CD1c-positive myeloid dendritic cell (primary cell): Measurements from ENCODE around the gene TSSK3.
"Not testable (repeated sequence)": the region's sequence is repeated elsewhere in the genome, so short reads cannot be mapped to it uniquely, and the experiment has no call there.

Experiments
- DNase-seq: peaks from one replicate; pipeline ENCODE4 v3.0.0-alpha.2; 2016; ENCODE audit errors: extremely low spot score

Gene TSSK3

DNA sequence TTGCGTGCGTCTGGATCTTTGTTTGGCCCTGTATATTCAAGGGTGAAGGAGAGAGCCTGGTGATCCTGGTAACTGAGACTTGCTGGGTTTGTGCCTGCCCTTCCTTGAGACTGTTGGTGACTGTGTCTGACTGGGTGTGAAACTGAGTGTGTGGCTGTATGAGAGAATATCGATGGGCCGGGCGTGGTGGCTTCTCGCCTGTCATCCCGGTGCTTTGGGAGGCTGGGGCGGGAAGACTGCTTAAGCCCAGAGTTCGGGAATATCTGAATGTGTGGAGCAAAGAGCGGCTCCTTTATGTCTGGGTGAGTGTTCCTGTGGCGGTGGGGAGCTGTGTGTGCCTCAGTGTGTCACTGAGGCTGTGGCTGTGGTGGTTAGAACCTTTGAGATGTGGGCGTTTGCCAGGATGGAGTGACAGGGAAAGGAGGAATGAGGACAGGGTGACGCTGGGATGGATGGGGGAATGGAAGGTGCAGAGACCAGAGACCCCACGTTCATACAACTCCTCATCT is 23.6 kb upstream of the TSSK3 start:
- DNase-seq: no peak

DNA sequence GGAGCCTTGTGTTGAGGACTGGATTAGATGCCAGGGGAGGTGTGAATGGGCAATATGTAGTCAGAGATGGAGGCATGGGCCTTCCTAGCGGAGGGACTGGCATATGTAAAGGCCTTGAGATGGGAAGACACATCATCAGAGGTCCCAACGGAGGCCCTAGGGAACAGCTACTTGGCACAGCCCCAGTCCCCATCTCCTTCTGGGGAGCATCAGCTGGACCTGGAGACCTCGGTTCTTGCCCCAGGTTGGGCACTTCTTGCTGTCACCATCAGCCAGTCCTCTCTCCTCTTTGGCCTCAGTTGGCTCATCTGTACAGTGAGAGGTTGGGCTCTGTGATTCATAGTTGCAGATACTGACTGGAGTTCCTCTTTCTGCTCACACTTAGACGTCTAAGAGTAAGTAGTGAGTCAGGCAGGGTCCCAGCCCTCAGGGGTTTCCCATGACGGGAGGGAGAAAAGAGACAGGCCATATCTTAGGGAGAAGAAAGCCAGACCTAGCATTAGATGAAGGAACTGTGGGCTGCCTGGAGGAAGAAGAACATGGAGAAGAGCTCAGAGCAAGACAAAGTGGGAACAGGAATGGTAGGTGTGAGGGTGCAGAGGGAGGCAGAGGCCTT is 22.9 kb upstream of the TSSK3 start:
- DNase-seq: peak; percentile 93

DNA sequence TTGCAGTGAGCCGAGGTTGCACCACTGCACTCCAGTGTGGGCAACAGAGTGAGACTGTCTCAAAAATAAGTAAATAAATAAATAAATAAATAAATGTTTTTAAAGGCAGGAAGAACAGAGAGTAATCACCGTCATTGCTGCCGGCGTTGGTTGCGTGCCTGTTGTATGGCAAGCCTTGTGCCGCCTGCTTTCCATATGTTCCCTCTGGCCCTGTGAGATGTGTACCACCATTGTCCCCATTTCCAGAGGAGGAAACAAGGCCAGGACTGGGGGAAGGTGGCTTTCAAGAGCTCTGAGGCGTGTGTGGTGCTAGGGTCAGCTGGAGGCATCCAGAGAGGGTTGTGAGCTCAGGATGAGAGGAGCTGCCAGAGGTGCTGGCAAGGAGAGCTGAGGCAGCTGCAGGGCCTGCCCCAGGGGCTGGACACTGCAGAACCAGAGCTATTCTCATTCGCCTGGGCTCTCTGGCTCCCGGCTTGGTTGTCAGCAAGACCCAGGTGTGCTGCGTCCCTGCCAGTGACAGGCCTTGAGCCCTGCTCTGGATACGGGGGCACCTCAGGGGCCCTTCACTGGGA is 21.1 kb upstream of the TSSK3 start:
- no peak for DNase-seq

DNA sequence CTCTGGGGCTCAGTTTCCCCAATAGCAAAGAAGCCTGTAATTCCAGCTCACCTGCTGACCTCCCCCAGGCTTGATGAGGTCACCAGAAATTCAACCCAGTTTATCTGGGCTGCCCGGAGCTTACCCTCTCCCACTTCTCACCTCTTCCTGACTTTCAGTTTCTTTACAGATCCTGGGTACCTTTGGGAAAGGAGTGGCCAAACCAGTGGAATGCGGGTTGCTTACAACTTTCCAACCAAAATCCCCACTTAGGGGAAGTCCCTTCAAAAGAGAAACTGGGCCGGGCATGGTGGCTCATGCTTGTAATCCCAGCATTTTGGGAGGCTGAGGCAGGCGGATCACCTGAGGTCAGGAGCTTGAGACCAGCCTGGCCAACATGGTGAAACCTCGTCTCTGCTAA is 20.4 kb upstream of the TSSK3 start:
- DNase-seq: no peak

DNA sequence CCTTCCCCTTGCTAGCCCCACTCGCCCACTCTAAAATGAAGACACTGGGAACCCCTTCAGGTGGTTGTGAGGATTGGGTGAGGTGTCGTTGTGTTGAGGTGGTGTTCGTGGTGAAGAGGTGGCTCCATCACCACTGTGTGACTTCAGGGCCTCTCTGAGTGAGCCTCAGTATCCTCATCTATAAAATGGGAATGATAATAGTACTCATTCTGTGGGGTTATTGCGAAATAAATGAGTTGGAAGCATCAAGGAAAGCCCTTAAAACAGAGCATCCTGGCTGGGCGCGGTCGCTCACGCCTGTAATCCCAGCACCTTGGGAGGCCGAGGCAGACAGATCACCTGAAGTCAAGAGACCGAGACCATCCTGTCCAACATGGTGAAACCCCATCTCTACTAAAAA is 19.6 kb upstream of the TSSK3 start:
- DNase-seq: no peak

- no peak for DNase-seq
These were observed 17.0 kb upstream of the TSSK3 start for GRCh38 chr1:32345289-32345827.

GRCh38 chr1:32346532-32347157 is 15.7 kb upstream of the TSSK3 start:
- DNase-seq: no peak

DNA sequence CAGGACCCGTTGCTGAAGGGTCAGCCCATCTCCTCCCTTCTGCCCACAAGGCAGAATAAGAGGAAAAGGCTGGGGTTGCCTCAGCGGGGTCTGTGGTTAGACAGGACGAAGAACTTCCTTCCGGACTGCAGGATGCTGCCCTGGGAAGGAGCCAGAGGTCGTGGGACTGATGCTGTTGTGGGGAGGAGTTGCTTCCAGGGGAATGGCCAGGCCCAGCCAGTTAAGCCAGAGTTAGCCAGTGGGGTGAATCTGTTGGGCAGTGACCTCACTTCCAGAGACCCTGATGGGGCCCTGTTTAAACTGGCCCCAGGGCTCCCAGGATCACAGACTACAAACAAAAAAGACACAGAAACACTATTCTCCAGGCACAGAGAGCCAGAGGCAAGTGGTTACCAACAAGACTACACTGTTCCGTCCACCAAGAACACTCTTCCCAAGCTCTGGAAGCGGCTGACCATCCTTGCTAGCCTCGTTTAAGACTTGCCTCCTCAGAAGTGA is 13.1 kb upstream of the TSSK3 start:
- DNase-seq: peak; percentile 53

- peak; percentile 73 for DNase-seq
These were observed 11.4 kb upstream of the TSSK3 start for GRCh38 chr1:32350785-32351398.

GRCh38 chr1:32351399-32352238 is 10.7 kb upstream of the TSSK3 start:
- peak; percentile 89 for DNase-seq

DNA sequence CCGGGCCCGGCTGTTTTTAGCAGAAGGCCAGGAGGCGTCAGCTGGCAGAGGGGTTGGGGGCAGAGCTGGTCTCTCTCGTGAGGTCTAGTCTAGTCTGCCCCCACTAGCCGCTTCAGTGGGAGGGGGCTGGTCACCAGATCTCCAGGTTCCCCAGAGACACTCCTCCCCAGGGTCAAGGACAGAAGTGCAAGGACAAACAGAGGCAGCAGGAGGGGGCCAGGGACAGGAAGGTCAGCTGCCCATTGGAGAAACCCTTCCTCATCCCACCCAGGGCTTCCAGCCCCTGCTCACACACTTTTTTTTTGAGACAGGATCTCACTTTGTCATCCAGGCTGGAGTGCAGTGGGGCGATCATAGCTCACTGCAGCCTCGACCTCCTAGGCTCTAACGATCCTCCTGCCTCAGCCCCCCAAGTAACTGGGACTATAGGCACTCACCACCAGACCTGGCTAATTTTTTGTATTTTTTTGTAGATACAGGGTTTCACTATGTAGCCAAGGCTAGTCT is 10.0 kb upstream of the TSSK3 start:
- no peak for DNase-seq

DNA sequence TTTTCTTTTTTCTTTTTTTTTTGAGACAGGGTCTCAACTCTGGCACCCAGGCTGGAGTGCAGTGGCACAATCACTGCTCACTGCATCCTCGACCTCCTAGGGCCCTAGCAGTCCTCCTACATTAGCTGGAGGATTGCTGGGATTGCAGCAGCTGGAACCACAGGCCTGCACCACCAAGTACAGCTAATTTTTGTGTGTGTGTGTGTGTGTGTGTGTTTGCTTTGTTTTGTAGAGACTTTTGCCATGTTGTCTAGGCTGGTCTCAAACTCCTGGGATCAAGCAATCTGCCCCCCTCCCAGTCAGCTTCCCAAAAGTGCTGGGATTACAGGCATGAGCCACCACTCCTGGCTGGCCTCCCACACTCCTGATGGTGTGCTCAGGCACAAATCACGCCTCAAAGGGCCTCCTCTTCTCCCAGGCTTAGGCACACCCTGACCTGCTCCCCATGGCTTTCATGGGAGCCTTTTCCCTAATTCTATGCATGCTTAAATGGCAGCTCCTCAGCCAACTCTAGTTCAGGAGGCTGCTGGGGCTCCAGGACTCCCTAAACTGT is 9.4 kb upstream of the TSSK3 start:
- DNase-seq: no peak

- DNase-seq: no peak
These were observed 8.9 kb upstream of the TSSK3 start for GRCh38 chr1:32353431-32353830.

DNA sequence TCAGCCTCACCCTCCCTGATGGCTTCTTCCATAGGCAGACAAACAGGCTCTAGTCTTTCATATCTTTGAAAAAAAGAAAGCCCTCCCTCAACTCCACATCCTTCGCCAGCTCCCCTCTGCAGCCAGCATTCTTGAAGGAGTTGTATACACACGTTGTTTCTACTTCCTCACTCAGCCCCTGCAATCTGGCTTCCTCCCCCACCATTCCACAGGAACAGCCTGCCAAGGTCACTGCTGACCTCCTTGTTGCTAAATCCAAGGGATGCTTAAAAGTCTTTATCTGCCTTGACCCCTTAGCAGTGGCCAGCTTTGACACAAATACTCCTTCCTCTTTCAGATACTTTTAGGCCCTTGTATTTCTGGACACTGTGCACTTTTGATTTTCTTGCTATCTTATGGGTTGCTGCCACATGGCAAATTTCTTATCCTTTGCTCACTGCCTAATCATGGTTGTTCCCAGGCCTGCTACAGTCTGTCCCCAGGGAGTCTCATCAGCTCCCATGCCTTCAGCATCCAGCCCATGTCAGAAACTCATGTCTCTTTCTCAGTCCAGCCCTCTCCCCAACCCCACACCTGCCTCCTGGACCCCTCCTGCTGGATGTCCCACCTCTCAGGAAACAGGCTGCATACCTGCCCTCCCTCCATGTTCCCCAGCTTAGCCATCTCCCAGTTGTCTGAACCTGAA is 8.3 kb upstream of the TSSK3 start:
- DNase-seq: peak; percentile 39

- DNase-seq: not testable (repeated sequence)
These were observed 6.6 kb upstream of the TSSK3 start for GRCh38 chr1:32355778-32356177.

- no peak for DNase-seq
These were observed 5.9 kb upstream of the TSSK3 start for GRCh38 chr1:32356478-32356877.

GRCh38 chr1:32357614-32358013 is 4.7 kb upstream of the TSSK3 start:
- DNase-seq: no peak

GRCh38 chr1:32358435-32358834 is 3.9 kb upstream of the TSSK3 start:
- no peak for DNase-seq

- DNase-seq: no peak
These were observed 1.0 kb upstream of the TSSK3 start for GRCh38 chr1:32361308-32361673.

- peak; percentile 20 for DNase-seq
These were observed 465 bp upstream of the TSSK3 start for GRCh38 chr1:32361674-32362473.
